Measurements from ENCODE around the gene OXTR. TPM values are rescaled to one million over a fixed set of nuclear protein-coding genes. Genes with fewer than 3 reads are reported as not detected.

The OXTR gene
- polyA plus RNA-seq, 1 donor from 2014 or later, result 1.7 TPM

- Histone ChIP-seq H3K79me2 (replicated peaks; ENCODE audit: insufficient read depth, low read length) (no peaks in the 10 kb centered on the region), H3K27me3 (ENCODE audit: insufficient read depth, low read depth, low read length) (no peaks in the 10 kb centered on the region), H3K9me3 (ENCODE audit: low read length) (no peaks in the 10 kb centered on the region), H3K4me3 (ENCODE audit: low read length) (no peak overlapping the region), H3K27ac (ENCODE audit: low read length) (no peak overlapping the region), H3K4me2 (ENCODE audit: low read length) (no peak overlapping the region), H3F3A (ENCODE audit: insufficient read depth, low read length, poor library complexity, severe bottlenecking) (no peaks in the 10 kb centered on the region), H3K9me2 (ENCODE audit: insufficient read depth, low read length) (no peaks in the 10 kb centered on the region), H4K20me1 (ENCODE audit: insufficient read depth) (no peaks in the 10 kb centered on the region), H3K36me3 (ENCODE audit: insufficient read depth, low read length) (no peaks in the 10 kb centered on the region), H3K9ac (ENCODE audit: low read length) (no peak overlapping the region), H2AFZ (ENCODE audit: low read depth, low read length) (no peak overlapping the region)
- no peak for TF ChIP-seq RAD21 (conservative IDR thresholded peaks at IDR 0.05)
- TF ChIP-seq, protein P1, sequence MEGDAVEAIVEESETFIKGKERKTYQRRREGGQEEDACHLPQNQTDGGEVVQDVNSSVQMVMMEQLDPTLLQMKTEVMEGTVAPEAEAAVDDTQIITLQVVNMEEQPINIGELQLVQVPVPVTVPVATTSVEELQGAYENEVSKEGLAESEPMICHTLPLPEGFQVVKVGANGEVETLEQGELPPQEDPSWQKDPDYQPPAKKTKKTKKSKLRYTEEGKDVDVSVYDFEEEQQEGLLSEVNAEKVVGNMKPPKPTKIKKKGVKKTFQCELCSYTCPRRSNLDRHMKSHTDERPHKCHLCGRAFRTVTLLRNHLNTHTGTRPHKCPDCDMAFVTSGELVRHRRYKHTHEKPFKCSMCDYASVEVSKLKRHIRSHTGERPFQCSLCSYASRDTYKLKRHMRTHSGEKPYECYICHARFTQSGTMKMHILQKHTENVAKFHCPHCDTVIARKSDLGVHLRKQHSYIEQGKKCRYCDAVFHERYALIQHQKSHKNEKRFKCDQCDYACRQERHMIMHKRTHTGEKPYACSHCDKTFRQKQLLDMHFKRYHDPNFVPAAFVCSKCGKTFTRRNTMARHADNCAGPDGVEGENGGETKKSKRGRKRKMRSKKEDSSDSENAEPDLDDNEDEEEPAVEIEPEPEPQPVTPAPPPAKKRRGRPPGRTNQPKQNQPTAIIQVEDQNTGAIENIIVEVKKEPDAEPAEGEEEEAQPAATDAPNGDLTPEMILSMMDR (IDR thresholded peaks at IDR 0.05; ENCODE audit: poor library complexity, severe bottlenecking), result no peak
- TF ChIP-seq TAF1 (IDR thresholded peaks at IDR 0.05; ENCODE audit: low read depth), result no peak
- no peak for TF ChIP-seq POLR2AphosphoS5 (IDR thresholded peaks at IDR 0.05)
- TF ChIP-seq SMC3 (conservative IDR thresholded peaks at IDR 0.05; ENCODE audit: poor library complexity), result no peak
- no peak for TF ChIP-seq MXI1 (conservative IDR thresholded peaks at IDR 0.05; ENCODE audit: poor library complexity, severe bottlenecking)
- no peak for TF ChIP-seq EP300 (conservative IDR thresholded peaks at IDR 0.05; ENCODE audit: poor library complexity, severe bottlenecking)
- no peak for TF ChIP-seq REST (IDR thresholded peaks at IDR 0.05; ENCODE audit: borderline replicate concordance)
- TF ChIP-seq EZH2 (IDR thresholded peaks at IDR 0.05; ENCODE audit: borderline replicate concordance, insufficient read depth, low read length, poor library complexity, severe bottlenecking), result no peak
Observed at GRCh38 chr3:8777201-8777977, 8.0 kb upstream of the OXTR start.

- H4K20me1 ChIP-seq (ENCODE audit: insufficient read depth), result no peaks in the 10 kb centered on the region
- no peak overlapping the region for H2AFZ ChIP-seq (ENCODE audit: low read depth, low read length)
- H3K4me3 ChIP-seq (ENCODE audit: low read length), result no peak overlapping the region
- no peaks in the 10 kb centered on the region for H3K9me3 ChIP-seq (ENCODE audit: low read length)
- H3F3A ChIP-seq (ENCODE audit: insufficient read depth, low read length, poor library complexity, severe bottlenecking), result no peaks in the 10 kb centered on the region
- no peaks in the 10 kb centered on the region for H3K9me2 ChIP-seq (ENCODE audit: insufficient read depth, low read length)
- no peaks in the 10 kb centered on the region for H3K79me2 ChIP-seq (replicated peaks; ENCODE audit: insufficient read depth, low read length)
- no peaks in the 10 kb centered on the region for H3K27me3 ChIP-seq (ENCODE audit: insufficient read depth, low read depth, low read length)
- no peak overlapping the region for H3K27ac ChIP-seq (ENCODE audit: low read length)
- no peak overlapping the region for H3K9ac ChIP-seq (ENCODE audit: low read length)
- H3K36me3 ChIP-seq (ENCODE audit: insufficient read depth, low read length), result no peaks in the 10 kb centered on the region
- TF ChIP-seq REST (IDR thresholded peaks at IDR 0.05; ENCODE audit: borderline replicate concordance), result no peak
- H3K4me2 ChIP-seq (ENCODE audit: low read length), result no peak overlapping the region
Observed at GRCh38 chr3:8776406-8776805, 7.0 kb upstream of the OXTR start.
